HG02763 (cell line): Measurements from ENCODE around the gene HES4.
"Not testable (repeated sequence)": the region's sequence is repeated elsewhere in the genome, so short reads cannot be mapped to it uniquely, and the experiment has no call there.

Source experiments
- ATAC-seq: cut with Tn5 transposase; IDR thresholded peaks from one replicate; pipeline ENCODE4 v1.9.1; 2021; ENCODE audit warnings: mild to moderate bottlenecking, moderate library complexity; ENCODE audit not compliant: unreplicated experiment

The HES4 gene

DNA sequence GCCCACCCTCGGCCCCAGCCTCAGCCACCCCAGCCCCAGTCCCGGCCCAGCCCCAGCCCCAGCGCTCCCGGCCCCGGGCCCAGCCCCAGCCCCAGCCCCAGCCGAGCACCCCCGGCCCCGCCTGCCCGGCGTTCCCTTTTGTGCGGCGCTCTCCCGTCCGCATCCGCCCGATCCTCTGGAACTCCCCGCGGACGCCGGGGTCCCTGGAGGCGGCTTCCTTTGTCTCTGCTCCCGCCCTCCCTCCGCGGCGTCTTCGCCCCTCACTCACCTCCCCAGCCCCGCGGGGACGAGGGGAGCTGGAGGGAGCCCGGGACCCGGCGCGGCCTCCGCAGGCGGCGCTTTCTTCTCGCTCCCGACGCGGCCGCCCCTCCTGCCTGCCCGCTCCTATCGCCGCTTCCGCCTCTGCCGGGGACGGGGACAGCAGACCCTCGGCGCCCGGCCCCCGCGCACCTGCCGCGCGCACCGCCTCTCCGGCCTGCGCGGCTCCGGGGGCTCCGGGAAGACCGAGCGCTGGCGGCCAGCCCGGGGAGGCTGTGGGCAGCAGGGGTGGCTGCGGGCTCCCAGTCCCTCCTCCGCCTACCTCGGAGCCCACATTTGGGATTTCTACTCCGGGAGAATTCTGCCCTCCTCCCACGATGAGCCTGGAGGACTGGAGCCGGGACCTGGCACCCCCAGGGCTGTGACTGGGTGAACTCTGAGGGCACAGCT lies 34.0 kb upstream of the HES4 start:
- ATAC-seq: no peak

DNA sequence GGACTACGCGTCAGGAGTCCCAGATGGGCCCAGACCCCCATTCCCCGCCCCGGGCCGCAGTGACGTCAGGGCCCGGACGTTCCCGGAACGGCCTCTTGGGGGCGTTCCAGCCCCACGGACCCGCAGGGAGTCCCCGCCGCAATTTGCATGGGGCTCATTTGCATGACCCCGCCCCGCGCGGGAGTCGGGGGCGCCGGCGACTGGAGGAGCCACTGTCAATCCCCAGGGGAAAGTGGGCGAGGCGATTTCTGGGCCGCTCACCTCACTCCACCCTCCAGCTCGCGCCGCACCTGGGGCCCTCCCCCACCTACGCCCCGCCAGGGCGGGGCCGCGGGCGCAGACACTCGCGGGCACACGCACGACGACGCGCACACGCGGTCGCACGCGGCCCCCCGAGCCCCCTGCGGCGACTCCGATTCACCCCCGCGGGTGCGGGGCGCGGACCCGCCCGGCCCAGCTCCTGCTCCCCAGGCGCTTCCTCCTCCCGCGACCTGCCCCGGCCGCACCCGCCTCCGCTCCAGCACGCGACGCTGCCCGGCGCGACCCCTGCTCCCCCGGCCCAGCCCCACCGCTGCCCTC lies 33.2 kb upstream of the HES4 start:
- peak; percentile 86 for ATAC-seq

DNA sequence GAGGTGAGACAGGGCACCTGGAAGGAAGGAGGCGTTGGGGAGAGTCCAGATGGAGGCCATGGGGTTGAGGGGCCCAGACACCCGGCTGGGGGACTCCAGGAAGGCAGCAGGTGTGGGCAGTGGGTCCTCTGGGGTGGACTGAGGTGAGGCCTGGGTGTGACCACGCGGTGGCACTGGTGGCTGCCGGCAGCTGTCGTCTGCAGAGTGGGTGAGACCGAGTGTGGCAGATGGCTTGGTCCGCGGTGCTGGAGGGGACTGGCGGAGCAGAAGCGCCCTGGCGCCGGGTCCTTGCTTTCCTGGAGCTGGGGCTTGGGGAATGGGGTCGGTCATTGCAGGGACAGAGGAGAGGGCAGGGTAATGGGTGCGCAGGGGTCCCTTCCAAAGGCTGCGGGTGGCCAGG lies 32.5 kb upstream of the HES4 start:
- peak; percentile 3 for ATAC-seq

DNA sequence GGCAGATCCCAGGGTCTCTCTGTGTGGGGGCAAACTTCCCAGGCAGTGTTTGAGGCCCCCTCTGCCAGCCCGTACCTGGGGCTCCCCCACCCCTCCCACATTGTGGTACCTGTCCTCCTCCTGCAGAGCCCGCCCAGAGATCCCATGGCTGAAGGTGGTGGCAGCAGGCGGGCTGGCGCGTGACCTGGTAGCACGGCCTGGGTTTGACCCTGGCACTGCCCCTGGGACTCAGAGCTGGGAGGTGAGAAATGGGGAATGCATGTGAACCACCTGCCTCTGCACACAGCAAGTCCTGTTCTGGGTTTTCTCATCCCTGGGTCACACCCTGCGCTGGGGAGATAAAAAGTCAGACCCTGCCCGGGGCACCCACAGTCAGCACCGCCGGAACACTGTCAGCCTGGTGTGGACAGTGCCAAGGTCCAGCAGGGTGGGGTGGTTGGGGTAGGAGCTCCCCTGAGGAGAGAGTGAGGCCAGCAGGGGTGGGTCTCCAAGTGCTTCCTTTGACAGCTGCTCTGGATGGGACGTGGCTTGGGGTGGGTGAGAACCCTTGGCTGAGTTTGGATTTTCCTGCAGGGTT lies 31.9 kb upstream of the HES4 start:
- ATAC-seq: no peak

DNA sequence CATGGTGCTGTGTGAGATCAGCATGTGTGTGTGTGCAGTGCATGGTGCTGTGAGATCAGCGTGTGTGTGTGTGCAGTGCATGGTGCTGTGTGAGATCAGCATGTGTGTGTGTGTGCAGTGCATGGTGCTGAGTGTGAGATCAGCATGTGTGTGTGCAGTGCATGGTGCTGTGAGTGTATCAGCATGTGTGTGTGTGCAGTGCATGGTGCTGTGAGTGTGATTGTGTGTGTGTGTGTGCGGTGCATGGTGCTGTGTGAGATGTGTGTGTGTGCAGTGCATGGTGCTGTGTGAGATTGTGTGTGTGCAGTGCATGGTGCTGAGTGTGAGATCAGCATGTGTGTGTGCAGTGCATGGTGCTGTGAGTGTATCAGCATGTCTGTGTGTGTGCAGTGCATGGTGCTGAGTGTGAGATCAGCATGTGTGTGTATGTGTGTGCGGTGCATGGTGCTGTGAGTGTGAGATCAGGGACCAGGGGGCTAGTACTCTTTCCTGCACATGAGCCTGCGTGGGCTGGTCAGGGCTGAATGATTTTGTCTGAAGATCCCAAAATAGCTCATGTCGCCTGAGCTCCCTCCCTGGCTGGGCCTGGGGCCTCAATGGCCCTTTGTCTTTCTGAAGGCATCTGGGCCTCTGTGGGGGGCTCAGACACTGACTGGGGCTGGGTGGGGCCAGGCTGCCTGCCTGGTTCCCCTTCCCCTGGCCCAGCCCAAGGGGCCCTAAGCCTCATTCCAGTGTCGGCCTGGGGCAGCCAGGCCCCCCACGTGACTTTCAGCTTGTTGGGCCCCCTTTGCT lies 31.2 kb upstream of the HES4 start:
- ATAC-seq: not testable (repeated sequence)

DNA sequence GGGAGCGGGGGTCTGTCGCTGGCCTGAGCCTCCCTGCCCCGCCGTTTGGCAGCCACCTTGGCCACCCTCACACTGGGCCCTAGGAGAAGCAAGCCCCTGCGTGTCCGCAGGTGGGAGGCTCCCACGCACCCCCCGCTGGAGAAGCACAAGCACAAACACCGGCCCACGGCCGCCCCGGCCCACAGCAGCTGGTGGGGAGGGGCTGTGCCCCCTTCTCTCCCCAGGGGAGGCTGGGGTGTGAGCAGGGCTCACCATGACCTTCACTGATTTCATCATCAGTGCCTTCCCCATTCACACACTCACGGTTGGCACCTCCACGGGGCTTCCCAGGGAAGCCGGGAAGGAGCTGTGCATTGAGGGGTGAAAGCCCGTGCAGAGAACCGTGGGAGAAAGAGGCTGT lies 27.9 kb upstream of the HES4 start:
- ATAC-seq: no peak

DNA sequence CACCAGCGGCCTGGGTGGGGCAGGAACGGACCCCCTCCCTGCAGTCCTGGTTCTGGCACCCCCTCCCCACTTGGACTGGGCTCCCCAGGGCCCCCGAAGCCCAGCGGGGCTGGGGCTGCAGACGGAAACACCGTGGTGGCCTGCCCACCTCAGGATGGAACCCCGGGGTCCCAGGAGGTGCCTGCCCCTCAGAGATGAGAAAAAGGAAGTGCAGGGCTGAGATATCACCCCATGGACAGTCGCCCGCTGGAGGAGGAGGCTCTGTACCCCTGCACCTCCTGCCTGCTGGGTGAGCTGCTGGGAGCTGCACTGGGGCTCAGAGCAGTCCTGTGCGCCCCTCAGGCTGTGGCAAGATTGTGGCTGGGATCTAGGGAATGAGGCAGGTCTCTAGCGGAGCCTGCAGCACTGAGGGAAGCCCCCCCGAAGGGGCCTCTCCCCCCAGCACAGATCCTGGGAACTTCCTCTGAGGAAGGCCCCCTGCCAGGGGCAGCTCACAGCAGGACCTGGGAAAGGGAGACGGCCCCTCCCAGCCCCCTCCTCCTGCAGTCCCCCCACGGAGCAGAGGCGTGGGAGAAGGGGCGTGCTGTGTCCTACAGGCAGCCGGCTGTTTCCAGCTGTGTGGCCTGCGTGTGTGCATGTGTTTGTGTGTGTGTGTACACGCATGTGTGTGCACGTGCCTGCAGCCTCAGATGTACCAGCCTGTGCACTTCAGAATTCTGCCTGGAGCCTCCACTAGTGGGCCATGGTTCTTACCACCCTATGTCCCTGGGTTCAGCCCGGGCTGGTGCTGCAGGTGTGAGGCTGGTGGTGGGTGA lies 26.9 kb upstream of the HES4 start:
- ATAC-seq: no peak

DNA sequence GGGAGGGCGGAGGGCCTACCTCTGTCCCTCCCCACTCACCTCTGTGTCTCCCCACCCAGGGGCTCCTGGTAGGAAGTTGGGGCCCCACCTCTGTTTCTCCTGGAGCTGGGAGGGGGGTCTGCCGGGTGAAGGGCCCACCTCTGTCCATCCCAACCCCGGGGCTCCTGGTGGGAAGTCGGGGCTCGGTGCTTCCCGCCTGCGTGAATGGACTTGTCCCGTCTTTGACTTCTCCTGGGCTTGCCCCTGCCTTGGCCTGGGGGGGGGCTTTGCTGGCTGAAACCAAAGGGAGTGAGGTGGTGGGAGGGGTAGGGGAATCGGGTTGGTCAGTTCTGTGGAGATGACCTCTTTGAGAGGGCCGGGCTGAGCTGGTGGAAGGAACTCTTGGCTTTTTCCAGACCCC lies 25.8 kb upstream of the HES4 start:
- ATAC-seq: no peak

DNA sequence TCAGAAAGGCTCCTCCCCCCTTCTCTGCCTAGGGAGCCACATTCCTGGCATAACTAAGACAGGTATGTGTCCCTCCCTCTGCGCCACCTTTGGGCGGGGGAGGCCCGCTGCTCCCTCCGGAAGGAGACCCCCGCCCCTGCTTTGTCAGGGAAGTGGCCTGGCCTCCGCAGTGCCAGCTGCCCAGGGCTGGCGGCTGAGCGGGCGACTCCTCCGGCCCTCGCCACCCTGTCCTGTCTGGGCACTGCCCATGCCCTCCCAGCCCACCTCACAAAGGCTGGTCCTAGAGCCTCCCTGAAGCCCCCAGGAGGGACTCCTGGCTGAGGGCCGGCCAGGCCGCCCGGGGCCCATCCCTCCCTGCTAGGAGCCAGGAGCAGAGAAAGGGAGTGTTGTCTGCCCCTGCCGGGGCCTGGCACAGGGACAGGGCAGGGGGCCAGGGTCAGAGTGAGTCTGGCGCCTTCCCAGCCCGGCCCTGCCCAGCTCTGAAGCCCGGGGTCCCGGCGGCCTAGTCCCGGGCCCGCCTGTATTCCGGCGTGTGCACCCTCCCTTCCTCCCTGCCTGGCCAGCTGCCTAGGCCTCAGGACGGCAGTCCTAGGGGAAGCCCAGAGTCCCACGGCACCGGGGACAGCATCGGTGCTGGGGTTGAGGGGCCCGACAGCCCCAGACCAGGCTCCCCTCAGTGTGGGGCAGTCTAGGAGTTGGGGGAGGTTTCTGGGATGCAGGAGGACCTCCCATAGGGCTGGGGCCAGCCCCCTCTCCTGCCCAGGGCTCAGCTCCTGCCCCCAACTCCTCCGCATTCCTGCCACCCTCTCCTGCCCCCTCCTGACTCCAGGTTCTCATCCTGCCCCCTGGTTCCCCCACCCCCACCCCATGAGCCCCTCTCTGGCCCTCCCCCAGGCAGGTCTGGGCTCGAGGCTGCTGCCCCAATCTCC lies 25.1 kb upstream of the HES4 start:
- no peak for ATAC-seq

DNA sequence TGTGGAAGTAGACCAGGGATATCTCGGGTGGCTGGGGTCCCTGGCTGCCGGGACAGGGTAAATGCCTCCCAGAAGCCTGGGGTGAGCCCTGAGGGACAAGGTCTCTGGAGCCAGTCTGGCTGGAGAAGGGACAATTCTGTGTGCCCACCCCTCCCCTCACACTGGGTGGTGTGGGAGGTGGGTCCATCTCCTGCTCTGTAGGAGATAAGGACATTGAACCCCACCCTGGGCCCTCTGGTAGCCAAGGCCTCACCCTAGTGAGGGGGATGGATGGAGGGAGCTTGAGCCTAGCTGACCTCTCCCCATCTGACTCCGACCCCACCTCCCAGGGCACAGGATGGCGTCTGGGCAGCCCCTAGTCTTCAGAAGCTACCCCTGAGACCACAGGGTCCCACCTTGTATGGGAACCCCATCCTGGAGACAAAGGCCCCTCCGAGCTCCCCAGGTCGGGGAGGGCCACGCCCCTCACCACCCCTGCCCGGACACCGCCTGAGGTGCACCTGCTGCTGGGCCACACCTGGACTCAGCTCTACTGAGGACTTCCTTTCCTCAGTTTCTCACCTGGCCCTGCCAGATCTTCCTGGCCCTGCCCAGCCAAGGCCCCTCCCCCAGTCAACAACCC lies 24.4 kb upstream of the HES4 start:
- no peak for ATAC-seq

DNA sequence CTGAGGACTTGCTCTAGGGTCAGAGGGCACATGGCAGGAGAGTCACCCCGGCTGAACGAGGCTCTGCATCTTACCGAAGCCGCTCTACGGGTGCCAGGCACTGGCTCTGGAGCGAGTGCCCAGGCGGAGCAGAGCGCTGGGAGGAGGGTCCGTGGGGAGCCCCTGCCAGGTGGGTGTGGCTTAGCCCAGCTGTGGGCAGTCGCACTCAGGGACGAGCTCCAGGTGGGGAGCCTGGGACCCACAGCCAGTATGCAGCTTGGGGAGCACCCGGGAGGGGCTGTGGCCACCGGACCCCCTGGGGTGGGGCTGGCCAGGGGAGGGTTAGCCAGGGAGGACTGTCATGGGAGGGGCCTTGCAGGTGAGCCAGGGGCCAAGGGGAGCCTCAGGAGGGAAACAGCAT lies 23.8 kb upstream of the HES4 start:
- ATAC-seq: no peak

DNA sequence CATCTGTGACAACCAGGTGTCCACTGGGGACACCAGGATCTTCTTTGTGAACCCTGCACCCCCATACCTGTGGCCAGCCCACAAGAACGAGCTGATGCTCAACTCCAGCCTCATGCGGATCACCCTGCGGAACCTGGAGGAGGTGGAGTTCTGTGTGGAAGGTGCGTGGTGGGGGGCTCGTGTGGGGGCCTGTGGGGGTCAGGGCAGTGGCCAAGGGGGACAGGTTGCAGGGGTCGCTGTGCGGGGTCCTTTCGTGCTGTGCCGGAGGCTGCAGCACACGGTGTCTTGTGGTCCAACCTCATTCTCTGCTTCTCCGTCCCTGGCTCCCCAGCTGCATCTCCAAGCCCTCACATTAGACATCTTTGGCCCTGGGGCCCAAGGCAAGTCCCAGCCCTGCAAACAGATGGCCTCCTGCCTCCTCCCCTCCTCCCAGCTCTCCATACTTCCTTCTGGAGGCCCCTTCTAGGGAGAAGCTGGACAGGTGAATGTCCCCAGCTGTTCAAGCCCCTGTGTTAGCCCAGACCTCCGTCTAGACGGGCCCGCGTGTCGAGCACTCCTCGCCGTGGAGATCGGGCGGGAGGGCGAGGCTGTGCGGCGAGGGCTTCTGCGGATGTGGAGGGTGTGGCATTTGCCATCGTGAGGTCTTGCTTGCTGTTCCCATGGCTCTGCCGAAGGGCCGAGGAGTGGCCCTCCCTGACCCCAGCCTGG lies 22.6 kb upstream of the HES4 start:
- no peak for ATAC-seq

DNA sequence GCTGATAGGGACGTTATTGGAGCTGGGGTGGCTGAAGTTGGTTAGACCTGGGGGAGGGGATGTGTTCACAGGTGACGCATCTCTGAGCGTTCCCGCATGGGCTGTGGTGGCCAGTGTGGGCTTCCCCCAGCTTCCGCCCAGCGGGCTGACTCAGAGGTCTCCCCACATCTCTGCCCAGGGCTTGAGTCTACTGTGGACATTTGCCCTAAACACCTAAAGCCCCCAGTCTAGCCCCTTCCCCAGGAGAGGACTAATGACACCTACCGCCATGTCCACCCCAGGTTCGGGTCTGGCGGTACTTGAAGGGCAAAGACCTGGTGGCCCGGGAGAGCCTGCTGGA lies 22.0 kb upstream of the HES4 start:
- no peak for ATAC-seq

DNA sequence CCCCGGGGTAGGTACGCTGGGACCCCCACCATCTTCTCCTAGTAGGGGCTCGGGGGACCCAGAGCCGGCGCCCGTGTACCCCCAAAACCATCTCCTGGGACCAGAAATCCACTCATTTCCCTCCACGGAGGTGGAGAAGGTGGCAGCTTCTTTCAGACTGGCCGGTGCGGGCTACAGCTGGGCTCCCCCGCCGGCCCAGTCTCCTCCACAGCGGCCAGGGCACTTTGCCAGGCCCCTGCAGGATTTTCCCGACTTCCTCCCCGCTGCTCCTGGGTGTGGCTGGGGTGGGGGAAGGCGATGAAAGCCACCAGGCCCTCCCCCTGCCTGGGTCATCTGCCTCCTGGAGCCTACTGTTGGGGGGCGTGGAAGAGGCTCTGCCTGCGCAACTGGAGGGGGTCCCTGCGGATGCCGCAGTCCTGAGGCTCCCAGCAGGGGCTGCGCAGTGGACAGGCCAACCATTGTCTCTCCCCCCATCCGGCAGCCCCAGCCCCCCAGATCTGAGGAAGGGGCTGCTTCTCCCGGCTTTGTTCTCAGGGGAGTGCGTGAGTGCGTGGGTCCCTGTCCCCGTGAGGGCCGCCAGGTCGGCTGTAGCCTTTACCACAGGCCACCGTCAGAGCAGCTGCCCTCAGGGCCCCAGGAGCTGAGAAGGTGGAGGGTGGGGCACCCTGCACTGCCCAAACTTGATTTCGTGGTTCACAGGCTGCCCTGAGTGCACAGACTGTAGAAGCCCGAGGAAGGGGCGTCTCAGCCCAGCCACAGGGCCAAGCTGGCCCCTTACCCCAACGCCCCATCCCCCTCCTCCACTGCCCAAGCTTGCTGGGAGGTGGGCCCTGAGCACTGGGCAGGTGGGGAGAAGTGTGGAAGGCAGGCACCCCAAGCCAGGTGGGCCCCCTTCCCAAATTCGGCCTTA lies 21.4 kb upstream of the HES4 start:
- no peak for ATAC-seq

DNA sequence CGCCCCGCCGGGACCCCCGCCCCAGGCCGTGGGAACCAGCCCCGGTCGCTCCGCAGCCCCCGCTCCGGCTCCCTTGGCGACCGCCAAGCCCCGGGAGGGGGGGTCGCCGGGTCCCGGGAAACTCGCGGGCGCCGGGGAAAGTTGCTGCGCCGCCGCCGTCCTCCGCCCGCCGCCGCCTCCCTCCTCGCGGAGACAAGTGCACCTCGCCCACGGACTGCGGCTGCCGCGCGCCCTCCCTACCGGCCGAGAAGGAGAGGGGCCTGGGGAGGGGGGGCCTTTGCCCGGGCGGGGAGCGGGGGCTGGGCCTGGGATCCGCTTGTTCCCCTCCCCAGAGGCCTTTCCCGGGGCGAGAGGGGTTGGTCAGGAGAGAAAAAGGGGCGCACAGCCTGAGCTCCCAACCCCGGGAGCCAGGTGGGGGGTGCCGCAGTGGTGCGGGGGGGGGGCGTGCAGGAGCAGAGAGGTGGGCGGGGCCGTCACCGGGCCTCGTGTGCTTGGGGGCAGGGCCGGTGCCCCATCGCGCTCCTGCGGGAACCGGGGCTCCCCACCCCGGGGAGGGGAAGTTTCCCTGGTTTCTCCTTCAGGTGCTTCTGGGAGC lies 20.6 kb upstream of the HES4 start:
- ATAC-seq: no peak

DNA sequence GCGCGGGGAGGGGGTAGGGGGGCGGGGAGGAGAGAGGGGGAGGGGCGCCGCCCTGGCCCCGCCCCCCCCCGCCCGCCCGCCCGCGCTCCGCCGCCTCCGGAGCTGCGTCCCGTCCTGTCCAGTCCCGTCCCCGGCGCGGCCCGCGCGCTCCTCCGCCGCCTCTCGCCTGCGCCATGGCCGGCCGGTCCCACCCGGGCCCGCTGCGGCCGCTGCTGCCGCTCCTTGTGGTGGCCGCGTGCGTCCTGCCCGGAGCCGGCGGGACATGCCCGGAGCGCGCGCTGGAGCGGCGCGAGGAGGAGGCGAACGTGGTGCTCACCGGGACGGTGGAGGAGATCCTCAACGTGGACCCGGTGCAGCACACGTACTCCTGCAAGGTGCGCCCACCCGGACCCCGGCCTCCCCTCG lies 20.1 kb upstream of the HES4 start, which contains the start of gene AGRN:
TSS of gene AGRN (plus strand) at position 121 of the 405 bp plus-strand sequence. CDS start at position 174, 53 bp downstream.
- peak; percentile 24 for ATAC-seq
